Articular chondrocyte of knee joint (primary cell): ENCODE data around the gene CDKN1B. TPM values are rescaled to one million over a fixed set of nuclear protein-coding genes. Genes with fewer than 3 reads are reported as not detected.

Source experiments
- small RNA-seq: library from RNA; depleted of rRNA; stranded (forward); fragments of <200 nt; gene quantifications from one replicate; pipeline ENCODE3, GENCODE V24; 2012
- total RNA-seq: library from RNA; depleted of rRNA; stranded (reverse); fragments of >200 nt; gene quantifications from 2 replicates; pipeline ENCODE4 v1.2.3, GENCODE V29; 2012

CDKN1B gene
- total RNA-seq = 34.9 and 39.9 TPM in 2 replicates

GRCh38 chr12:12716793-12717585 is at the start of gene CDKN1B:
TSS of gene CDKN1B (plus strand) at chr12:12717368. CDS start at chr12:12717840, 472 bp downstream.

Small RNA genes within 50 kb of the gene (small RNA-seq; reads per million reads assigned to genes)
- not detected for gene MIR613

Other genes starting within 250 kb of the CDKN1B start
- 7.7 and 10.7 TPM in 2 replicates for gene DUSP16, start 154.5 kb upstream of the CDKN1B start, total RNA-seq
- gene CREBL2, start 105.5 kb upstream of the CDKN1B start, total RNA-seq = 60.0 and 67.0 TPM in 2 replicates
- 0.78 and 1.3 TPM in 2 replicates for gene GPR19, start 21.2 kb upstream of the CDKN1B start, total RNA-seq
- 7.1 and 9.0 TPM in 2 replicates for gene APOLD1, start 68.3 kb downstream of the CDKN1B start, total RNA-seq
- 68.1 and 79.7 TPM in 2 replicates for gene DDX47, start 96.0 kb downstream of the CDKN1B start, total RNA-seq
- 28.9 and 33.8 TPM in 2 replicates for gene GPRC5A, start 174.2 kb downstream of the CDKN1B start, total RNA-seq
- gene GPRC5D, start 234.8 kb downstream of the CDKN1B start, total RNA-seq = not detected in 2 replicates